Measurements from ENCODE around the gene INPP5K.

The INPP5K gene

DNA sequence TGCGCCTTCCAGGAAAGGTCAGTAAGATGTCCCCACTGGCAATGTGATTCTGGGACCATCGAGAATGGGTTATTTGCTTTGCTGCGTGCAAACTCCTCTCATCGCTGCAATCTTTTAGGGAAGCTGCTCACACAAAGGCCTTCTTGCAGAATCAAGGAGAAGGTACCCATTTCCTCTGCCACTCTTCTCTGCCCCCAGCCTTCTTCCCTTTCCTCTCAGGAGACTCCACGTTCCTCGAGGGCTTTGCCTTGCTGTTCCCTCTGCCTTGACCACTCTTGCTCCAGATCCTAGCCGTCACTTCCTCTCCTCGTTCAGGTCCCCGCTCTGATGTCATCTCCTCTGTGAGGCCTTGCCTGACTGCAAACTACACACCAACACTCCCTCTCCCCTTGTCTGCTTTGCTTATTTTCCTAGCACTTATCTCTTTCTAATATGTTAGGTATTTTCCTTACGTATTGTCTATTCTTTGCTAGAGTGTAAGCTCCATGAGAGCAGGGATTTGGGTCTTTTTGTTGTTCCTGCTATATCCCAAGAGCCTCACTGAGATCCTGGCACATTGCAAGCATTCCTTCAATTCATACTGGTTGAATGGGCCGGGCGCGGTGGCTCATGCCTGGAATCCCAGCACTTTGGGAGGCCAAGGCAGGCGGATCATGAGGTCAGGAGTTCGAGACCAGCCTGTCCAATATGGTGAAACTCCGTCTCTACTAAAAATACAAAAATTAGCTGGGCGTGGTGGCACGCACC lies 55.0 kb downstream of the INPP5K start:
- TF ChIP-seq KLF7 (tag by site-specific recombination; IDR thresholded peaks at IDR 0.05; ENCODE audit: borderline replicate concordance) (no peak), ZBTB1 (tag by site-specific recombination; IDR thresholded peaks at IDR 0.05) (no peak), ZNF266 (tag by site-specific recombination; IDR thresholded peaks at IDR 0.05; ENCODE audit: low read depth) (no peak), ZNF701 (tag by site-specific recombination; IDR thresholded peaks at IDR 0.05) (no peak), SP3 (tag by site-specific recombination; IDR thresholded peaks at IDR 0.05) (no peak), ZNF776 (tag by site-specific recombination; IDR thresholded peaks at IDR 0.05; ENCODE audit: borderline replicate concordance) (no peak), ZNF623 (tag by site-specific recombination; IDR thresholded peaks at IDR 0.05) (no peak)
- TF ChIP-seq, protein P1, sequence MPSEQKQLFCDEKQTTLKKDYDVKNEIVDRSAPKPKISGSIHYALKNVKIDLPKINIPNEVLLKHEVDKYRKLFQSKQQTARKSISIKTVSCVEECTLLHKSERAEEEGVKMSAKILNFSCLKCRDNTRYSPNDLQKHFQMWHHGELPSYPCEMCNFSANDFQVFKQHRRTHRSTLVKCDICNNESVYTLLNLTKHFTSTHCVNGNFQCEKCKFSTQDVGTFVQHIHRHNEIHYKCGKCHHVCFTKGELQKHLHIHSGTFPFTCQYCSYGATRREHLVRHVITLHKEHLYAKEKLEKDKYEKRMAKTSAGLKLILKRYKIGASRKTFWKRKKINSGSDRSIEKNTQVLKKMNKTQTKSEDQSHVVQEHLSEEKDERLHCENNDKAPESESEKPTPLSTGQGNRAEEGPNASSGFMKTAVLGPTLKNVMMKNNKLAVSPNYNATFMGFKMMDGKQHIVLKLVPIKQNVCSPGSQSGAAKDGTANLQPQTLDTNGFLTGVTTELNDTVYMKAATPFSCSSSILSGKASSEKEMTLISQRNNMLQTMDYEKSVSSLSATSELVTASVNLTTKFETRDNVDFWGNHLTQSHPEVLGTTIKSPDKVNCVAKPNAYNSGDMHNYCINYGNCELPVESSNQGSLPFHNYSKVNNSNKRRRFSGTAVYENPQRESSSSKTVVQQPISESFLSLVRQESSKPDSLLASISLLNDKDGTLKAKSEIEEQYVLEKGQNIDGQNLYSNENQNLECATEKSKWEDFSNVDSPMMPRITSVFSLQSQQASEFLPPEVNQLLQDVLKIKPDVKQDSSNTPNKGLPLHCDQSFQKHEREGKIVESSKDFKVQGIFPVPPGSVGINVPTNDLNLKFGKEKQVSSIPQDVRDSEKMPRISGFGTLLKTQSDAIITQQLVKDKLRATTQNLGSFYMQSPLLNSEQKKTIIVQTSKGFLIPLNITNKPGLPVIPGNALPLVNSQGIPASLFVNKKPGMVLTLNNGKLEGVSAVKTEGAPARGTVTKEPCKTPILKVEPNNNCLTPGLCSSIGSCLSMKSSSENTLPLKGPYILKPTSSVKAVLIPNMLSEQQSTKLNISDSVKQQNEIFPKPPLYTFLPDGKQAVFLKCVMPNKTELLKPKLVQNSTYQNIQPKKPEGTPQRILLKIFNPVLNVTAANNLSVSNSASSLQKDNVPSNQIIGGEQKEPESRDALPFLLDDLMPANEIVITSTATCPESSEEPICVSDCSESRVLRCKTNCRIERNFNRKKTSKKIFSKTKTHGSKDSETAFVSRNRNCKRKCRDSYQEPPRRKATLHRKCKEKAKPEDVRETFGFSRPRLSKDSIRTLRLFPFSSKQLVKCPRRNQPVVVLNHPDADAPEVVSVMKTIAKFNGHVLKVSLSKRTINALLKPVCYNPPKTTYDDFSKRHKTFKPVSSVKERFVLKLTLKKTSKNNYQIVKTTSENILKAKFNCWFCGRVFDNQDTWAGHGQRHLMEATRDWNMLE (tag by site-specific recombination; conservative IDR thresholded peaks at IDR 0.05; ENCODE audit: low read depth), result no peak
- TF ChIP-seq, protein P2, sequence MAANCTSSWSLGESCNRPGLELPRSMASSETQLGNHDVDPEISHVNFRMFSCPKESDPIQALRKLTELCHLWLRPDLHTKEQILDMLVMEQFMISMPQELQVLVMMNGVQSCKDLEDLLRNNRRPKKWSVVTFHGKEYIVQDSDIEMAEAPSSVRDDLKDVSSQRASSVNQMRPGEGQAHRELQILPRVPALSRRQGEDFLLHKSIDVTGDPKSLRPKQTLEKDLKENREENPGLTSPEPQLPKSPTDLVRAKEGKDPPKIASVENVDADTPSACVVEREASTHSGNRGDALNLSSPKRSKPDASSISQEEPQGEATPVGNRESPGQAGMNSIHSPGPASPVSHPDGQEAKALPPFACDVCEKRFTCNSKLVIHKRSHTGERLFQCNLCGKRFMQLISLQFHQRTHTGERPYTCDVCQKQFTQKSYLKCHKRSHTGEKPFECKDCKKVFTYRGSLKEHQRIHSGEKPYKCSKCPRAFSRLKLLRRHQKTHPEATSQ (tag by site-specific recombination; IDR thresholded peaks at IDR 0.05), result no peak
- TF ChIP-seq, protein P3, sequence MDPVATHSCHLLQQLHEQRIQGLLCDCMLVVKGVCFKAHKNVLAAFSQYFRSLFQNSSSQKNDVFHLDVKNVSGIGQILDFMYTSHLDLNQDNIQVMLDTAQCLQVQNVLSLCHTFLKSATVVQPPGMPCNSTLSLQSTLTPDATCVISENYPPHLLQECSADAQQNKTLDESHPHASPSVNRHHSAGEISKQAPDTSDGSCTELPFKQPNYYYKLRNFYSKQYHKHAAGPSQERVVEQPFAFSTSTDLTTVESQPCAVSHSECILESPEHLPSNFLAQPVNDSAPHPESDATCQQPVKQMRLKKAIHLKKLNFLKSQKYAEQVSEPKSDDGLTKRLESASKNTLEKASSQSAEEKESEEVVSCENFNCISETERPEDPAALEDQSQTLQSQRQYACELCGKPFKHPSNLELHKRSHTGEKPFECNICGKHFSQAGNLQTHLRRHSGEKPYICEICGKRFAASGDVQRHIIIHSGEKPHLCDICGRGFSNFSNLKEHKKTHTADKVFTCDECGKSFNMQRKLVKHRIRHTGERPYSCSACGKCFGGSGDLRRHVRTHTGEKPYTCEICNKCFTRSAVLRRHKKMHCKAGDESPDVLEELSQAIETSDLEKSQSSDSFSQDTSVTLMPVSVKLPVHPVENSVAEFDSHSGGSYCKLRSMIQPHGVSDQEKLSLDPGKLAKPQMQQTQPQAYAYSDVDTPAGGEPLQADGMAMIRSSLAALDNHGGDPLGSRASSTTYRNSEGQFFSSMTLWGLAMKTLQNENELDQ (tag by site-specific recombination; IDR thresholded peaks at IDR 0.05; ENCODE audit: low read depth), result no peak
- no peak overlapping the region for H3K27ac ChIP-seq (ENCODE audit: extremely low read depth, low read depth, low read length)
- CTCF ChIA-PET, result interaction anchor here (1.3 to 1.9 kb wide), 2 partner anchors 96 kb away, joined by 5 to 9 read pairs; no protein-coding TSS in a partner anchor

DNA sequence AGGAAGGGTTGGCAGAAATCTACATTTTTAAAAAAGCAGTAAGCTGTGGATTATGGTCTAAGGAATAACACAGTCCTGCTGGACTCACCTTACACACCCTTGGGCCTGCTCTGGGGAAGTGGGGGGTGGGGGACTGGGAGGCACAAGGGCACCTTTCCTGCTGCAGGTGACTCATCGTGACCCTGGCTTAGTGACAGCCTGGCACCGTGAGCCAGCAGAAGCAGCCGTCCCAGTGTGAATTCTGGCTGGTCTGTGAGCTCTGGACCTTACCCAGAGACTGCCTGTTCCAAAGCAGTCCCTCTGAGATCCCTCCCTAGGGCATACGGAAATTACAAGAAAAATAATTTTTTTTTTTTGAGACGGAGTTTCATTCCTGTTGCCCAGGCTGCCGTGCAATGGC lies 56.2 kb downstream of the INPP5K start:
- TF ChIP-seq ZNF426 (tag by site-specific recombination; IDR thresholded peaks at IDR 0.05), result no peak
- TF ChIP-seq, protein P4, sequence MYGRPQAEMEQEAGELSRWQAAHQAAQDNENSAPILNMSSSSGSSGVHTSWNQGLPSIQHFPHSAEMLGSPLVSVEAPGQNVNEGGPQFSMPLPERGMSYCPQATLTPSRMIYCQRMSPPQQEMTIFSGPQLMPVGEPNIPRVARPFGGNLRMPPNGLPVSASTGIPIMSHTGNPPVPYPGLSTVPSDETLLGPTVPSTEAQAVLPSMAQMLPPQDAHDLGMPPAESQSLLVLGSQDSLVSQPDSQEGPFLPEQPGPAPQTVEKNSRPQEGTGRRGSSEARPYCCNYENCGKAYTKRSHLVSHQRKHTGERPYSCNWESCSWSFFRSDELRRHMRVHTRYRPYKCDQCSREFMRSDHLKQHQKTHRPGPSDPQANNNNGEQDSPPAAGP (tag by site-specific recombination; IDR thresholded peaks at IDR 0.05), result 0 out of 2 replicates have a peak, but pooled peaks have one; percentile 21
- 0 out of 2 replicates have a peak, but pooled peaks have one; percentile 16 for TF ChIP-seq ZNF600 (tag by site-specific recombination; IDR thresholded peaks at IDR 0.05)
- H3K9me3 ChIP-seq (ENCODE audit: control insufficient read depth, insufficient read depth, low read depth, low read length), result no peaks in the 10 kb centered on the region
- ChIA-PET POLR2A (interaction anchor here (0.7 to 1.3 kb wide), 5 partner anchors 15 to 256 kb away, joined by 3 to 4 read pairs (median 3); partner anchors contain the start of gene YWHAE), CTCF (interaction anchor here (1.0 to 1.3 kb wide), 2 partner anchors 54 to 95 kb away, joined by 3 to 5 read pairs; no protein-coding TSS in a partner anchor)
- no peak overlapping the region for H3K27ac ChIP-seq (ENCODE audit: extremely low read depth, low read depth, low read length)
- H3K36me3 ChIP-seq (ENCODE audit: control insufficient read depth in 2 of 2, insufficient read depth in 1 of 2, low read length in 2 of 2), result peaks cover 0 to 24% of the 10 kb centered on the region in 2 experiments; a peak in 2 of 3 replicates
- peaks cover 4% of the 10 kb centered on the region for H3K4me1 ChIP-seq (ENCODE audit: control insufficient read depth, insufficient read depth, low read length)
- H3K4me3 ChIP-seq (ENCODE audit: low read depth, low read length), result no peak overlapping the region

More for the DNA sequence above, 55.0 kb downstream of the INPP5K start:
- H3K9me3 ChIP-seq (ENCODE audit: control insufficient read depth, insufficient read depth, low read depth, low read length), result no peaks in the 10 kb centered on the region
- H3K4me3 ChIP-seq (ENCODE audit: low read depth, low read length), result no peak overlapping the region
- H3K4me1 ChIP-seq (ENCODE audit: control insufficient read depth, insufficient read depth, low read length), result peaks cover 4% of the 10 kb centered on the region
- POLR2A ChIA-PET, result interaction anchor here (0.9 to 2.0 kb wide), 2 partner anchors 18 to 55 kb away, joined by 3 to 10 read pairs; partner anchors contain the start of gene INPP5K
- peaks cover 0 to 34% of the 10 kb centered on the region in 2 experiments; a peak in 2 of 3 replicates for H3K36me3 ChIP-seq (ENCODE audit: control insufficient read depth in 2 of 2, insufficient read depth in 1 of 2, low read length in 2 of 2)

All from HEK293 (cell line).